Suprapubic skin (tissue), 3 donors: ENCODE results near the gene TBC1D4.

ENCODE experiments used
- CTCF ChIP-seq, 2 donors: fragments of 200-600 bp in 1 of 2; fragments of 450-650 bp in 1 of 2; sonication (generic) in 1 of 2; IDR thresholded peaks; one replicate each; pipeline ENCODE4 v1.5.1; 2016 to 2019; ENCODE audit warnings: antibody characterized with exemption in 2 of 2, mild to moderate bottlenecking in 1 of 2, moderate library complexity in 1 of 2
- POLR2A ChIP-seq, 2 donors: fragments of 450-650 bp; IDR thresholded peaks; one replicate each; pipeline ENCODE4 v1.6.1; 2017; ENCODE audit warnings: antibody characterized with exemption in 2 of 2, mild to moderate bottlenecking in 2 of 2, moderate library complexity in 2 of 2

- TF ChIP-seq POLR2A (IDR thresholded peaks at IDR 0.05) = no peak
- no peak for TF ChIP-seq CTCF (IDR thresholded peaks at IDR 0.05)
Observed at GRCh38 chr13:75493156-75493555, 11.2 kb upstream of the TBC1D4 start.
